ENCODE measurements around the gene RNF217. TPM values are rescaled to one million over a fixed set of nuclear protein-coding genes. Genes with fewer than 3 reads are reported as not detected.
A peak's percentile ranks its signal among the peaks of the same experiment; 100 is the strongest.

RNF217 gene
- total RNA-seq, 1 donor from 2014 or later, result 50.7 TPM

GRCh38 chr6:125088963-125089362, 126.7 kb downstream of the RNF217 start:
- no peak for DNase-seq (ENCODE audit: low spot score)
- Mint-ChIP-seq H3K4me1 (ENCODE audit: unreplicated experiment) (no peaks in the 10 kb centered on the region), H3K27ac (ENCODE audit: unreplicated experiment) (no peak overlapping the region), H3K9me3 (ENCODE audit: unreplicated experiment) (no peaks in the 10 kb centered on the region), H3K36me3 (ENCODE audit: low read depth, unreplicated experiment) (no peaks in the 10 kb centered on the region), H3K27me3 (ENCODE audit: unreplicated experiment) (peaks cover 2% of the 10 kb centered on the region), H3K4me3 (ENCODE audit: unreplicated experiment) (no peak overlapping the region)
- no peak for TF ChIP-seq CTCF (IDR thresholded peaks at IDR 0.05; ENCODE audit: unreplicated experiment)

DNA sequence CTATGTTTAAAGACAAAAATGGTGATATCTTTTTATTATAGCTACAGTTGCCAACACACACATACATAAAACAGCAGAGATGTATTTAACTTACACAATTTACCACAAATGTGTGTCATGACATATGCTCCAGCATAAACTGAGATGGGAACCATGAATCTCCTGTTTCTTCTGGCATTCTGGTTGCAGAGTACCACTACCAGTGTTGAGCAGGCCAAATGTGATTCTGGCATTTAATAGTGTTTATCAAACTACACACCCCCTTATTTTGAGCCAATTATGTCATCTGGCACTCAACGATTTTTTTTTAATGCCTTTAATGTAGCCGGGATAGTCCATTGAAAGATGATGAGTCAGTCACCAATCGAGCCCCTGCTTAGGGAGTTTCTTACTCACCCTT, 132.3 kb downstream of the RNF217 start:
- Mint-ChIP-seq H3K9me3 (ENCODE audit: unreplicated experiment) (no peaks in the 10 kb centered on the region), H3K4me1 (ENCODE audit: unreplicated experiment) (no peaks in the 10 kb centered on the region), H3K36me3 (ENCODE audit: low read depth, unreplicated experiment) (no peaks in the 10 kb centered on the region), H3K4me3 (ENCODE audit: unreplicated experiment) (no peak overlapping the region), H3K27ac (ENCODE audit: unreplicated experiment) (peak overlapping the region; percentile 42), H3K27me3 (ENCODE audit: unreplicated experiment) (peaks cover 2% of the 10 kb centered on the region)
- no peak for TF ChIP-seq CTCF (IDR thresholded peaks at IDR 0.05; ENCODE audit: unreplicated experiment)
- no peak for DNase-seq (ENCODE audit: low spot score)

- no peak for DNase-seq (ENCODE audit: low spot score)
- H3K4me1 Mint-ChIP-seq (ENCODE audit: unreplicated experiment), result peaks cover 6% of the 10 kb centered on the region
- no peak overlapping the region for H3K4me3 Mint-ChIP-seq (ENCODE audit: unreplicated experiment)
- H3K36me3 Mint-ChIP-seq (ENCODE audit: low read depth, unreplicated experiment), result no peaks in the 10 kb centered on the region
- H3K27me3 Mint-ChIP-seq (ENCODE audit: unreplicated experiment), result peaks cover 2% of the 10 kb centered on the region
- TF ChIP-seq CTCF (IDR thresholded peaks at IDR 0.05; ENCODE audit: unreplicated experiment), result no peak
- H3K27ac Mint-ChIP-seq (ENCODE audit: unreplicated experiment), result no peak overlapping the region
- H3K9me3 Mint-ChIP-seq (ENCODE audit: unreplicated experiment), result no peaks in the 10 kb centered on the region
Observed at GRCh38 chr6:125095580-125096301, 133.5 kb downstream of the RNF217 start.

DNA sequence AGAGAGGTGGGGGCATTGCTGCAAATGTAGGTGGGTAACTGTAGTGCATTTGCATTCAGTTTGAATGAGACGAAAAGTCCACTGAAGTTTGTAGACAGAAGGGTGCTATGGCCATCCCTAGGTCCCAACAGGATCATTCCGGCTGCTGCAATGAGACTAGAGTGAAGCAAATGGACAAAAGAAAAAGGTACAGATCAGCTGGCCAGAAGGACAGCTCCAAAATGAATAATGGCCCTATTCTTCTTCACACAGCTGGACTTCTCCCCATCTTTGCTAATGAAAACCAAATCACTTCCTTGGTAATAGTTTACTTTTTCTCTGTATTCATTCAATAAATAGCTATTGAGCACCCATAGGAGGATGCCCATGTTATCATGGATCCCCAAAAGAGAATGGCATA, 134.9 kb downstream of the RNF217 start:
- peaks cover 2% of the 10 kb centered on the region for H3K27me3 Mint-ChIP-seq (ENCODE audit: unreplicated experiment)
- no peak overlapping the region for H3K4me3 Mint-ChIP-seq (ENCODE audit: unreplicated experiment)
- no peaks in the 10 kb centered on the region for H3K36me3 Mint-ChIP-seq (ENCODE audit: low read depth, unreplicated experiment)
- no peaks in the 10 kb centered on the region for H3K9me3 Mint-ChIP-seq (ENCODE audit: unreplicated experiment)
- no peak for TF ChIP-seq CTCF (IDR thresholded peaks at IDR 0.05; ENCODE audit: unreplicated experiment)
- no peak overlapping the region for H3K27ac Mint-ChIP-seq (ENCODE audit: unreplicated experiment)
- DNase-seq (ENCODE audit: low spot score), result no peak
- H3K4me1 Mint-ChIP-seq (ENCODE audit: unreplicated experiment), result peaks cover 19% of the 10 kb centered on the region

- TF ChIP-seq CTCF (IDR thresholded peaks at IDR 0.05; ENCODE audit: unreplicated experiment), result no peak
- no peak for DNase-seq (ENCODE audit: low spot score)
- H3K9me3 Mint-ChIP-seq (ENCODE audit: unreplicated experiment), result no peaks in the 10 kb centered on the region
- no peaks in the 10 kb centered on the region for H3K36me3 Mint-ChIP-seq (ENCODE audit: low read depth, unreplicated experiment)
- peaks cover 28% of the 10 kb centered on the region for H3K4me1 Mint-ChIP-seq (ENCODE audit: unreplicated experiment)
- H3K27ac Mint-ChIP-seq (ENCODE audit: unreplicated experiment), result no peak overlapping the region
- H3K4me3 Mint-ChIP-seq (ENCODE audit: unreplicated experiment), result peak overlapping the region; percentile 2
- peaks cover under 1% of the 10 kb centered on the region for H3K27me3 Mint-ChIP-seq (ENCODE audit: unreplicated experiment)
Observed at GRCh38 chr6:125098253-125098652, 136.0 kb downstream of the RNF217 start.

Data from endothelial cell (in vitro differentiated cells).